ENCODE data around the gene CACNA1D. TPM values are rescaled to one million over a fixed set of nuclear protein-coding genes. Genes with fewer than 3 reads are reported as not detected.
A peak's percentile ranks its signal among the peaks of the same experiment; 100 is the strongest.

The CACNA1D gene
- total and polyA plus RNA-seq, 2 donors from 2014 or later, result 3.7 to 35.7 TPM

- H3K27me3 ChIP-seq (ENCODE audit: control insufficient read depth, insufficient read depth, low read length), result no peaks in the 10 kb centered on the region
- intact Hi-C loops (cut with DNase I), result no loop called here
- no peak overlapping the region for H3K9ac ChIP-seq (ENCODE audit: low read length in 3 of 3)
- no peak for TF ChIP-seq CTCF (IDR thresholded peaks at IDR 0.05; ENCODE audit: borderline replicate concordance, extremely low read depth, insufficient read depth)
- DNase-seq (peak in 4 of 5 donors; percentile 60 to 93 (median 79)), FAIRE-seq (no peak)
- H3K27ac ChIP-seq (ENCODE audit: low read depth in 2 of 2, low read length in 2 of 2), result no peak overlapping the region
- no peaks in the 10 kb centered on the region for H3K36me3 ChIP-seq (ENCODE audit: control insufficient read depth in 2 of 3, insufficient read depth in 3 of 3, low read length in 3 of 3)
- no peak overlapping the region for H3K4me3 ChIP-seq (ENCODE audit: low read length in 3 of 3)
- no peaks in the 10 kb centered on the region for H3K4me1 ChIP-seq (ENCODE audit: control insufficient read depth in 2 of 3, insufficient read depth in 2 of 3, low read depth in 1 of 3, low read length in 3 of 3)
- H3K9me3 ChIP-seq (ENCODE audit: control insufficient read depth in 2 of 3, insufficient read depth in 1 of 3, low read length in 3 of 3), result no peaks in the 10 kb centered on the region
Measured at GRCh38 chr3:53680028-53680427, 185.6 kb downstream of the CACNA1D start.

- H3K9me3 ChIP-seq (ENCODE audit: control insufficient read depth in 2 of 3, insufficient read depth in 1 of 3, low read length in 3 of 3), result no peaks in the 10 kb centered on the region
- intact Hi-C loops (cut with DNase I), result no loop called here
- FAIRE-seq (no peak), DNase-seq (no peak)
- no peak overlapping the region for H3K9ac ChIP-seq (ENCODE audit: low read length in 3 of 3)
- H3K4me1 ChIP-seq (ENCODE audit: control insufficient read depth in 2 of 3, insufficient read depth in 2 of 3, low read depth in 1 of 3, low read length in 3 of 3), result no peaks in the 10 kb centered on the region
- no peak overlapping the region for H3K4me3 ChIP-seq (ENCODE audit: low read length in 3 of 3)
- H3K36me3 ChIP-seq (ENCODE audit: control insufficient read depth in 2 of 3, insufficient read depth in 3 of 3, low read length in 3 of 3), result no peaks in the 10 kb centered on the region
- no peaks in the 10 kb centered on the region for H3K27me3 ChIP-seq (ENCODE audit: control insufficient read depth, insufficient read depth, low read length)
- H3K27ac ChIP-seq (ENCODE audit: low read depth in 2 of 2, low read length in 2 of 2), result no peak overlapping the region
- TF ChIP-seq CTCF (IDR thresholded peaks at IDR 0.05; ENCODE audit: borderline replicate concordance, extremely low read depth, insufficient read depth), result no peak
Measured at GRCh38 chr3:53682807-53683206, 188.4 kb downstream of the CACNA1D start.

GRCh38 chr3:53688066-53688465, 193.7 kb downstream of the CACNA1D start:
- no peak overlapping the region for H3K27ac ChIP-seq (ENCODE audit: low read depth in 2 of 2, low read length in 2 of 2)
- no peaks in the 10 kb centered on the region for H3K36me3 ChIP-seq (ENCODE audit: control insufficient read depth in 2 of 3, insufficient read depth in 3 of 3, low read length in 3 of 3)
- H3K9me3 ChIP-seq (ENCODE audit: control insufficient read depth in 2 of 3, insufficient read depth in 1 of 3, low read length in 3 of 3), result no peaks in the 10 kb centered on the region
- TF ChIP-seq CTCF (IDR thresholded peaks at IDR 0.05; ENCODE audit: borderline replicate concordance, extremely low read depth, insufficient read depth), result no peak
- FAIRE-seq, result no peak
- intact Hi-C loops (cut with DNase I), result no loop called here
- H3K4me1 ChIP-seq (ENCODE audit: control insufficient read depth in 2 of 3, insufficient read depth in 2 of 3, low read depth in 1 of 3, low read length in 3 of 3), result no peaks in the 10 kb centered on the region
- H3K9ac ChIP-seq (ENCODE audit: low read length in 3 of 3), result no peak overlapping the region
- no peaks in the 10 kb centered on the region for H3K27me3 ChIP-seq (ENCODE audit: control insufficient read depth, insufficient read depth, low read length)
- H3K4me3 ChIP-seq (ENCODE audit: low read length in 3 of 3), result no peak overlapping the region
- peak in 1 of 5 donors; percentile 12 for DNase-seq

GRCh38 chr3:53688989-53689388, 194.6 kb downstream of the CACNA1D start:
- H3K27me3 ChIP-seq (ENCODE audit: control insufficient read depth, insufficient read depth, low read length), result no peaks in the 10 kb centered on the region
- no peaks in the 10 kb centered on the region for H3K36me3 ChIP-seq (ENCODE audit: control insufficient read depth in 2 of 3, insufficient read depth in 3 of 3, low read length in 3 of 3)
- intact Hi-C loops (cut with DNase I), result no loop called here
- FAIRE-seq, result no peak
- no peak overlapping the region for H3K27ac ChIP-seq (ENCODE audit: low read depth in 2 of 2, low read length in 2 of 2)
- no peaks in the 10 kb centered on the region for H3K9me3 ChIP-seq (ENCODE audit: control insufficient read depth in 2 of 3, insufficient read depth in 1 of 3, low read length in 3 of 3)
- H3K4me3 ChIP-seq (ENCODE audit: low read length in 3 of 3), result no peak overlapping the region
- no peak for TF ChIP-seq CTCF (IDR thresholded peaks at IDR 0.05; ENCODE audit: borderline replicate concordance, extremely low read depth, insufficient read depth)
- peak in 1 of 5 donors; percentile 31 for DNase-seq
- no peaks in the 10 kb centered on the region for H3K4me1 ChIP-seq (ENCODE audit: control insufficient read depth in 2 of 3, insufficient read depth in 2 of 3, low read depth in 1 of 3, low read length in 3 of 3)
- H3K9ac ChIP-seq (ENCODE audit: low read length in 3 of 3), result no peak overlapping the region

Data from kidney (tissue), 14 donors.